Osteocyte (in vitro differentiated cells): ENCODE data around the gene TTBK1. TPM values are rescaled to one million over a fixed set of nuclear protein-coding genes. Genes with fewer than 3 reads are reported as not detected.

Source experiments
- DNase-seq: peaks from one replicate; pipeline ENCODE4 v3.0.0; 2021; ENCODE audit warnings: mixed read lengths; ENCODE audit not compliant: unreplicated experiment; ENCODE audit errors: extremely low spot score
- H3K27ac Mint-ChIP-seq: one replicate; pipeline ENCODE4 v1.8.0; 2021; ENCODE audit warnings: mild to moderate bottlenecking, mixed read lengths; ENCODE audit not compliant: unreplicated experiment
- H3K27me3 Mint-ChIP-seq: one replicate; pipeline ENCODE4 v1.8.0; 2021; ENCODE audit warnings: mixed read lengths; ENCODE audit not compliant: unreplicated experiment
- H3K36me3 Mint-ChIP-seq: one replicate; pipeline ENCODE4 v1.8.0; 2021; ENCODE audit warnings: mixed read lengths; ENCODE audit not compliant: unreplicated experiment
- H3K4me1 Mint-ChIP-seq: one replicate; pipeline ENCODE4 v1.8.0; 2021; ENCODE audit warnings: mixed read lengths; ENCODE audit not compliant: unreplicated experiment
- H3K4me3 Mint-ChIP-seq: one replicate; pipeline ENCODE4 v1.8.0; 2021; ENCODE audit warnings: mild to moderate bottlenecking, moderate library complexity, mixed read lengths; ENCODE audit not compliant: unreplicated experiment
- H3K9me3 Mint-ChIP-seq: one replicate; pipeline ENCODE4 v1.8.0; 2021; ENCODE audit warnings: mixed read lengths; ENCODE audit not compliant: unreplicated experiment
- CTCF ChIP-seq: fragments of 200-600 bp; sonication (generic); IDR thresholded peaks from 2 replicates; pipeline ENCODE4 v1.5.0; 2021; ENCODE audit warnings: antibody characterized with exemption, mild to moderate bottlenecking, moderate library complexity
- total RNA-seq: library from RNA; stranded (reverse); gene quantifications from 2 replicates; pipeline ENCODE4 v1.2.1, GENCODE V29; 2021

TTBK1 gene
- total RNA-seq, 1 donor from 2014 or later: 0.08 TPM

GRCh38 chr6:43287717-43288679, 44.7 kb downstream of the TTBK1 start:
- no peaks in the 10 kb centered on the region for H3K9me3 Mint-ChIP-seq
- no peak for DNase-seq
- no peak for TF ChIP-seq CTCF
- no peak overlapping the region for H3K4me3 Mint-ChIP-seq
- no peaks in the 10 kb centered on the region for H3K36me3 Mint-ChIP-seq
- peaks cover 3% of the 10 kb centered on the region for H3K27me3 Mint-ChIP-seq
- H3K4me1 Mint-ChIP-seq: peaks cover 1% of the 10 kb centered on the region
- H3K27ac Mint-ChIP-seq: no peak overlapping the region

GRCh38 chr6:43290339-43290904, 47.1 kb downstream of the TTBK1 start:
- peaks cover 1% of the 10 kb centered on the region for H3K4me1 Mint-ChIP-seq
- H3K4me3 Mint-ChIP-seq: no peak overlapping the region
- no peaks in the 10 kb centered on the region for H3K9me3 Mint-ChIP-seq
- TF ChIP-seq CTCF: no peak
- H3K27me3 Mint-ChIP-seq: peaks cover 3% of the 10 kb centered on the region
- no peak for DNase-seq
- H3K36me3 Mint-ChIP-seq: no peaks in the 10 kb centered on the region
- H3K27ac Mint-ChIP-seq: no peak overlapping the region

- H3K4me3 Mint-ChIP-seq: no peak overlapping the region
- no peak overlapping the region for H3K27ac Mint-ChIP-seq
- no peaks in the 10 kb centered on the region for H3K9me3 Mint-ChIP-seq
- H3K4me1 Mint-ChIP-seq: peaks cover 1% of the 10 kb centered on the region
- peaks cover 3% of the 10 kb centered on the region for H3K27me3 Mint-ChIP-seq
- H3K36me3 Mint-ChIP-seq: no peaks in the 10 kb centered on the region
- TF ChIP-seq CTCF: no peak
- DNase-seq: no peak
Measured at GRCh38 chr6:43290905-43291355, 47.6 kb downstream of the TTBK1 start.

- Mint-ChIP-seq H3K27ac (no peak overlapping the region), H3K4me1 (peaks cover 1% of the 10 kb centered on the region), H3K36me3 (no peaks in the 10 kb centered on the region), H3K4me3 (no peak overlapping the region), H3K9me3 (no peaks in the 10 kb centered on the region), H3K27me3 (peaks cover 7% of the 10 kb centered on the region)
- no peak for DNase-seq
- no peak for TF ChIP-seq CTCF
Measured at GRCh38 chr6:43291708-43292107, 48.4 kb downstream of the TTBK1 start.

GRCh38 chr6:43292341-43292740, 49.1 kb downstream of the TTBK1 start:
- H3K27ac Mint-ChIP-seq: no peak overlapping the region
- TF ChIP-seq CTCF: no peak
- H3K36me3 Mint-ChIP-seq: no peaks in the 10 kb centered on the region
- no peaks in the 10 kb centered on the region for H3K9me3 Mint-ChIP-seq
- no peak for DNase-seq
- peaks cover 1% of the 10 kb centered on the region for H3K4me1 Mint-ChIP-seq
- H3K27me3 Mint-ChIP-seq: peaks cover 12% of the 10 kb centered on the region
- H3K4me3 Mint-ChIP-seq: no peak overlapping the region
